Mucosa of stomach (tissue), 1 donor: ENCODE results near the gene GABBR1.

Source experiments
- H3K27me3 ChIP-seq: one replicate; pipeline ENCODE4 v1.7.0; 2013; ENCODE audit warnings: mild to moderate bottlenecking, low read length; ENCODE audit not compliant: control insufficient read depth, insufficient read depth
- H3K36me3 ChIP-seq: one replicate; pipeline ENCODE4 v1.7.0; 2013; ENCODE audit warnings: low read length; ENCODE audit not compliant: control insufficient read depth, insufficient read depth
- H3K4me1 ChIP-seq: one replicate; pipeline ENCODE4 v1.7.0; 2013; ENCODE audit warnings: mild to moderate bottlenecking, low read length; ENCODE audit not compliant: control insufficient read depth, insufficient read depth
- H3K4me3 ChIP-seq: one replicate; pipeline ENCODE4 v1.7.0; 2013; ENCODE audit warnings: low read length
- H3K9ac ChIP-seq: one replicate; pipeline ENCODE4 v1.7.0; 2013; ENCODE audit warnings: mild to moderate bottlenecking, low read length, moderate library complexity
- H3K9me3 ChIP-seq: one replicate; pipeline ENCODE4 v1.7.0; 2013; ENCODE audit warnings: mild to moderate bottlenecking, low read length, moderate library complexity; ENCODE audit not compliant: control insufficient read depth
- donor health status: Pancreatic carcinoma.

GABBR1 gene

DNA sequence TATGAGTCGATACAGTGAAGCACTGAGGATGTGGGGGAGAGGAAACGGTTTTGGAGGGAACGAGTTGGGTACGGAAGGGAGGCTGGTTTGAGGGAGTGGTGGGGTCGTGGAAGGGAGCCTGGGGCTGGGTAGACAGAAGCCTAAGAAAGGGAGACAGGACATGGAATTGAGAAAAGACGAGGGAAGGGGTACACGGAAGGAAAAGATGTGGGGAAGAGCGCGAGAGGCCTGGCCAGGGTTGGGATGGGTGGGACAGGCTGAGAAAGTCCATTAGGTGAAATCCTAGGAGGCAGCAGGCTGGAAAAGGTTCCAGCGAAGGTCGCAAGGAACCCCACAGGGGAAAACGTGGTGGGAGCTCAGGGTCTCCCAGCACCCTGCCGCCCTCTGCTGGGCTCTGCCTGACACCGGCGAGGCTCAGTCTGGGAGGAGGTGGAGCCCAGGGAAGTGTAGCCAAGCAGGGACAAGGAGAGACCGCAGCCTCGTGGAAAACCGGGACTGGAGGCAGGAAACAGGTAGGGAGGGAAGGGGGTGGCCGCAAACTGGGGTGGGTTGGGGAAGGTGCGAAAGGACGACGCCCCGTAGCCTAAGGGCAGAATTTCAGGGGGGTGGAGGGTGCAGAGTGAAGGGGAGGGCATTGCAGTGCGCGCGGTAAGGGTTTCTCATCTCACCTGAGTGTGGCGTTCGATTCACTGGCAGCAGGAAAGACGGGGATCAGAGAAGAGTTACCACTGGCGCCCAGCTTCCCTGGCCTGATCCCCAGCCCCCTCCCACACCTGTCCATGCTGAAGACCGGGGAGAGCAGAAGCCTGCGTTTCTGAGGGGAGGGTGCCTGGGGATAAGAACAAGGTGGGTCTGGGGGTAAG, 4.3 kb downstream of the GABBR1 start:
- Histone ChIP-seq H3K4me3 (no peak overlapping the region), H3K36me3 (no peaks in the 10 kb centered on the region), H3K9ac (peak overlapping the region; percentile 47), H3K4me1 (peaks cover 29% of the 10 kb centered on the region), H3K27me3 (peaks cover 19% of the 10 kb centered on the region), H3K9me3 (no peaks in the 10 kb centered on the region)

- Histone ChIP-seq H3K27me3 (peaks cover 19% of the 10 kb centered on the region), H3K4me1 (peaks cover 25% of the 10 kb centered on the region), H3K36me3 (no peaks in the 10 kb centered on the region), H3K9ac (no peak overlapping the region), H3K9me3 (no peaks in the 10 kb centered on the region), H3K4me3 (no peak overlapping the region)
Observed at GRCh38 chr6:29627755-29628418, 5.1 kb downstream of the GABBR1 start.

DNA sequence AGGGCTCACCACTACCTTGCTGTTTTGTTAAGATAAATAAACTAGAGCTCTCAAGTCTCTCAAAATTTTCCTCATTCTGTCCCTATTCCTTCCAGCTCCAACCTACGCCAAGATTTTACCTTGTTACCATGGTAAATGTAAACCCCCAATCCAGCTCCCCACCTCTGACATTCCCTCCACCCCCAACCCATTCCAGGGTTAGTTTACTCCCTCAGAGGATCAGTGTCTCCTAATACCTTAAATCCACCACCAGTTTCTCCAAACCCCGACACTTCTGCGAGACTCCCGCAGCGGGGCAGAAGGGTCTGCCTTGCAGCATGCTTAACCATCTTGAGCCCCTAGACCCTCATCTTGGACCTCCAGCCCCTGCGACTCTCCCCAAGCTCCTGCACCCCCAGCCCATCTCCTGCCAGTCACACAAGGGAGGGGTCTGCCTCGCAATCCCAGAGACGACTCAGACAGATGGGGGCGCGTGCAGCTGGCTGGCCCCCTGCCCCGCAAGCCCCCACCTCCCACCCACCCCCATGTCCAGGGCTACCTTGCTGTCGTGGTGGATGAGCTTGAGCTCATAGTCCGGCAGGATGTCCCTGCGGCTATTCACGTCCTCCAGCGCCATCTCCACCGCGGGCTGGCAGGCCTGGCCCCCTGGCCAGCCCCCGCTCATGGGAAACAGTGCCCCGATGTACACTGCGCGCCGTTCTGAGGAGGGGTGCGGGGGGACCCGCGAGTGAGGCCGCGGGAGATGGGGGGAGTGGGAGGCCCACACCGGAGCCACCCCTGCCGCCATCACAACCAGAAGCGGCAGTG, 5.8 kb downstream of the GABBR1 start:
- Histone ChIP-seq H3K9ac (no peak overlapping the region), H3K27me3 (peaks cover 18% of the 10 kb centered on the region)

DNA sequence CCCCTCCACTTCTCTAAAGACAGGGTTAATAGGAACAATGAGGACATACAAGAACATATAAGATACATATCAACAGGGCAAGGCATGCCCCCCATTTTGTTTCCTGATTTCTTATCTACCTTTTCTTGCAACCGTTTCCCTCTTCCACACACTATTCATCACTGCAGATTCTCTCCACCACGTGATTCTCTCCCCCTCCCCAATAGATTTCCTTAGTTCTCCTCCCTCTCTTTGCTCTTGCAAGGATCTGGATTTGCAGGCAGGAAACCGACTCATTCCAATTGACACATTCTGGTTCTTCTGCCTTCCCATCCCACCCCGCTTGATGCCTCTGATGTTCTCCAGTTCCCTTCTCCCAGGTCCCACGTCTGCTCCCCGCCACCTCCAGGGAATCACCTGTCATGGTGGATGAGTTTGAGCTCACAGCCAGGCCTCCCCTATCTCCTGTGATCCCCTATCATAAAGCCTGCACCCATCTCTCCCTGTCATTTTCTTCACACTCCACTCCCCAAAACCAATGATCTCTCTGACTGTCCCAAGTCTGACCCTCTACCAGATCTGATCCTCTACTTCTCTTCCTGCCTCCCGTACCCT, 7.5 kb downstream of the GABBR1 start:
- peaks cover 11% of the 10 kb centered on the region for H3K4me1 ChIP-seq
- H3K27me3 ChIP-seq: peaks cover 9% of the 10 kb centered on the region
- H3K4me3 ChIP-seq: no peak overlapping the region
- H3K9ac ChIP-seq: no peak overlapping the region
- no peaks in the 10 kb centered on the region for H3K36me3 ChIP-seq
- H3K9me3 ChIP-seq: no peaks in the 10 kb centered on the region

More for the DNA sequence above, 5.8 kb downstream of the GABBR1 start:
- Histone ChIP-seq H3K36me3 (no peaks in the 10 kb centered on the region), H3K4me3 (no peak overlapping the region), H3K9me3 (no peaks in the 10 kb centered on the region), H3K4me1 (peaks cover 23% of the 10 kb centered on the region)

DNA sequence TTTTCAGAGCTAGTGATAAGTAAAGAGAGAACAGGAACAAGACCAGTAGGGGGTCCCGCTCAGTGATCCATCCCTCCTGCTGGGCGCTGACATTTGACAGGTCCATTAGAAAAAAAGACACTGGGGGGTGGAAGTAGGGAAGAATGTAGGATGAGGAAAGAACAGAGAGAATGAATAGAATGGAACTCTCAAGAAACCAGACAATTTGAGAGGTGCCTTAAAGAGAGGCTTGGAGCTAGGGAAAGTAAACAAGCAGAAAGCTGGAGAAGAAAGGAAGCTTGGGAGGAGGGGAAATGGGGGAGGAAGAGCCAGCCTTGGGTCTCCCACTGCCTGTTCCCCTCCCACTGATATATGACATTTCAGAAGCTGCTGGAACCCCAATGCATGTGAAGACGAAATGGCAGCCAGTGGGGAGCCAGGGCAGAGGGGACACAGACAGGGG, 8.4 kb downstream of the GABBR1 start:
- no peaks in the 10 kb centered on the region for H3K9me3 ChIP-seq
- H3K4me3 ChIP-seq: no peak overlapping the region
- no peaks in the 10 kb centered on the region for H3K36me3 ChIP-seq
- peaks cover 9% of the 10 kb centered on the region for H3K27me3 ChIP-seq
- peaks cover 11% of the 10 kb centered on the region for H3K4me1 ChIP-seq
- H3K9ac ChIP-seq: no peak overlapping the region

GRCh38 chr6:29620630-29621029, 12.4 kb downstream of the GABBR1 start:
- H3K36me3 ChIP-seq: no peaks in the 10 kb centered on the region
- no peaks in the 10 kb centered on the region for H3K4me1 ChIP-seq
- no peaks in the 10 kb centered on the region for H3K9me3 ChIP-seq
- no peaks in the 10 kb centered on the region for H3K27me3 ChIP-seq
- H3K9ac ChIP-seq: no peak overlapping the region
- no peak overlapping the region for H3K4me3 ChIP-seq

DNA sequence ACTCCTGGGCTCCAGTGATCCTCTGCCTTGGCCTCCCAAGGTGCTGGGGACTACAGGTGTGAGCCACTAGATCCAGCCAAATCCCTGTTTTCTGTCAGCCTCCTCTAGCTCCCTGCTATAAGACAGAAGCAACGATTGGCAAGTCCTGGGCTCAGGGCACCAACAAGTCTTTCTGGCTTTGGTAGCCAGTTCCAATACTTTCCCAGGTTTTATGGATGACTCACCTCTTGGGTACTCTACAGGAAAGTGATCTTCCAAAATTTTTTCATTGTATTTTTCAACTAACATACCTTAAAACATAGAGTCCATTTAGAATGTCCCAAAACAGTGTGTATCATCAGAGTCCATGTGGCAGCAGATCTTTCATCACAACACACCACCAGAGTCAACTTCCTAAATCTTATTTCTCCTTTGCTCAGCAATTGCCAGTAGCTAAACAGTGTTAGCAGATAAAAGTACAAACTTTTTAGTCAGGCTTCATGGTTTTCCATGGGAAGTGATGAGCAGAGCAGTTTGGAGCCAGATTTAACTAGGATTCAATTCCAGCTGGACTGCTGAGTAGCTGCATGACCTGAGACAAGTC, 13.3 kb downstream of the GABBR1 start:
- no peaks in the 10 kb centered on the region for H3K9me3 ChIP-seq
- no peak overlapping the region for H3K4me3 ChIP-seq
- no peak overlapping the region for H3K9ac ChIP-seq
- no peaks in the 10 kb centered on the region for H3K27me3 ChIP-seq
- no peaks in the 10 kb centered on the region for H3K4me1 ChIP-seq
- H3K36me3 ChIP-seq: no peaks in the 10 kb centered on the region

- no peaks in the 10 kb centered on the region for H3K9me3 ChIP-seq
- no peaks in the 10 kb centered on the region for H3K36me3 ChIP-seq
- H3K27me3 ChIP-seq: no peaks in the 10 kb centered on the region
- H3K4me1 ChIP-seq: no peaks in the 10 kb centered on the region
- no peak overlapping the region for H3K4me3 ChIP-seq
- H3K9ac ChIP-seq: no peak overlapping the region
Observed at GRCh38 chr6:29617782-29618554, 15.0 kb downstream of the GABBR1 start.

DNA sequence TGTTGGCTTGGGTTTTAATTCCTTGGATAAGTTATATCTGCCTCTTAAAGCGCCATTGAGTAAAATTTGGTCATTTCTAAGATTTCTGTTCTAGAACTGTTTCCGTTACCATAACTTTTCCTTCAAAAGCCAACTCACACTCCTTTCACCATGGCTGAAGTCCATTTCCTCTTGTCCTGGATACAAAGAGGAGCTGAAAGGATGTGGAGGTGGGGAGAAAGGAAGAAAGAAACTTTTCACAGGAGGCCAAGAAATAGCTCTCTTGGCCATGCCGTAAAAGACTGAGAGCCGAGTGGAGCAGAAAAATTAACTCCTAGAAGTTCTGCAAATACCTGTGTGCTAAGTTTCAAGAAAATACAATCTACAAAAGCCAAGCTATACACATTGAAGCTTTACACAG, 21.6 kb downstream of the GABBR1 start:
- Histone ChIP-seq H3K9ac (no peak overlapping the region), H3K4me1 (no peaks in the 10 kb centered on the region), H3K9me3 (no peaks in the 10 kb centered on the region), H3K36me3 (no peaks in the 10 kb centered on the region), H3K4me3 (no peak overlapping the region), H3K27me3 (no peaks in the 10 kb centered on the region)

DNA sequence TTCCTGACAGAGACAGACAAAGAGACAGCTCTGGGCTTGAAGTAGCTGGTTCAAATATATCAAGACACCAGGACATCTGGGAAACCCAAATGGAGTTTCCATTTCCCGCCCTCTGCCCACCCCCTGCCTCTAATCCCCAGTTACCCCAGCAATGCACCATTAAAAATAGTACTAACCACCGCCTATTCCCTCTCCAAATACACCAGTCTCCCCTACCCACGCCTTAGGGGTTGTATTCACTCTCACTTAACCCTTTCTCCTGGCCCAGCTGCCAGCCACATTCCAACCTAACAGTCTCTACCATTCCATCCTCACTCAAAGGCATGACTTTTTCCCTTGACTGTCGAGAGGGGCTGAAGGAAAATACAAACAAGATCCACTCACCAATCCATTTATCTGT, 22.4 kb downstream of the GABBR1 start:
- H3K9ac ChIP-seq: no peak overlapping the region
- no peak overlapping the region for H3K4me3 ChIP-seq
- H3K4me1 ChIP-seq: no peaks in the 10 kb centered on the region
- no peaks in the 10 kb centered on the region for H3K9me3 ChIP-seq
- no peaks in the 10 kb centered on the region for H3K27me3 ChIP-seq
- no peaks in the 10 kb centered on the region for H3K36me3 ChIP-seq

DNA sequence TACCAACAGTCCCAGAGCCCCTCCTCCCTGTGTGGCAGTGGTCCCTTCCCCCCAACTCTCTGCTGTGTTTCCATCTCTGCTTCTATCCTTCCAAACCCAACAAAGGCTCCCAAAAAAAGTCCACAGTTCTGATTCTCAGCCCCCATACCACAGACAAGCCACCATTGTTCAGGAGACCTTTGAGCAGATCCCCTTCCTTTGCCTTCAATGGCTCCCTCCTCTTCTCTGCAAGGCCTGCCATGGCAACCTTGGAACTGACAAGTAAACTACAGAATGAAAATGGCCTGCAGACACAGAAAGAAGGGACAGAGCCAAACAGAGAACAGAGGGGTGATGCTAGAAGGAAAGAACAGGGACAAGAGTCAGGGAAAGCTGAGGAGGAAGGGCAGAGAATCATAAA, 24.9 kb downstream of the GABBR1 start:
- no peak overlapping the region for H3K4me3 ChIP-seq
- H3K9ac ChIP-seq: no peak overlapping the region
- no peaks in the 10 kb centered on the region for H3K4me1 ChIP-seq
- H3K9me3 ChIP-seq: no peaks in the 10 kb centered on the region
- H3K36me3 ChIP-seq: no peaks in the 10 kb centered on the region
- H3K27me3 ChIP-seq: no peaks in the 10 kb centered on the region
